NCI-H524 (cell line): Measurements from ENCODE around the gene P2RX6.

Source experiments
- DNase-seq, 2 experiments: peaks; one replicate each; lab custom pipeline; 2025; lab: John Stamatoyannopoulos, UW

Gene P2RX6

GRCh38 chr22:21012446-21013407 is 2.2 kb upstream of the P2RX6 start:
- DNase-seq: peak; percentile 93 to 96

- DNase-seq: no peak
Observed at GRCh38 chr22:21013657-21014201, 1.2 kb upstream of the P2RX6 start.

- peak; percentile 97 to 99 for DNase-seq
Observed at GRCh38 chr22:21014202-21014725, 701 bp upstream of the P2RX6 start.

GRCh38 chr22:21015466-21016006 is 571 bp downstream of the P2RX6 start:
- DNase-seq: peak in 1 of 2 experiments; percentile 57

GRCh38 chr22:21016644-21017420 is 1.9 kb downstream of the P2RX6 start:
- no peak for DNase-seq

GRCh38 chr22:21018314-21018713 is 3.3 kb downstream of the P2RX6 start:
- no peak for DNase-seq

- DNase-seq: peak; percentile 24 to 53
Observed at GRCh38 chr22:21020802-21021429, 6.0 kb downstream of the P2RX6 start.

GRCh38 chr22:21022507-21022906 is 7.5 kb downstream of the P2RX6 start:
- no peak for DNase-seq

GRCh38 chr22:21022955-21023614 is 8.1 kb downstream of the P2RX6 start:
- DNase-seq: no peak

- no peak for DNase-seq
Observed at GRCh38 chr22:21025266-21025665, 10.3 kb downstream of the P2RX6 start.

GRCh38 chr22:21025763-21026755 is 11.1 kb downstream of the P2RX6 start:
- DNase-seq: no peak

- peak; percentile 76 to 90 for DNase-seq
Observed at GRCh38 chr22:21026783-21027692, 12.1 kb downstream of the P2RX6 start.

- DNase-seq: peak; percentile 89 to 97
Observed at GRCh38 chr22:21028277-21029251, 13.6 kb downstream of the P2RX6 start.

- peak in 1 of 2 experiments; percentile 52 for DNase-seq
Observed at GRCh38 chr22:21029486-21030025, 14.6 kb downstream of the P2RX6 start.

GRCh38 chr22:21030032-21030431 is 15.1 kb downstream of the P2RX6 start:
- no peak for DNase-seq

- DNase-seq: no peak
Observed at GRCh38 chr22:21030621-21031544, 15.9 kb downstream of the P2RX6 start.
